Gastrocnemius medialis (tissue), 4 donors: ENCODE data around the gene TNNT1. TPM values are rescaled to one million over a fixed set of nuclear protein-coding genes. Genes with fewer than 3 reads are reported as not detected.

Experiments used
- ATAC-seq, 2 donors: fragments of 150-250 bp; one replicate each; pipeline ENCODE4 v1.9.1; 2016
- DNase-seq, 2 donors: peaks; one replicate each; pipeline ENCODE4 v3.0.0-alpha.2; 2019
- H3K27ac ChIP-seq, 4 donors: fragments of 200-600 bp; sonication (generic); 1 replicate in 1 of 4; 2 replicates in 3 of 4; pipeline ENCODE4 v1.5.1; 2016 to 2018; ENCODE audit warnings: mild to moderate bottlenecking in 2 of 4, moderate library complexity in 1 of 4
- H3K27me3 ChIP-seq, 3 donors: fragments of 200-600 bp; sonication (generic) in 2 of 3; 1 replicate in 1 of 3; 2 replicates in 2 of 3; pipeline versions ENCODE4 v1.5.1 to v1.6.0; 2016 to 2019; ENCODE audit warnings: mild to moderate bottlenecking in 1 of 3, moderate library complexity in 1 of 3
- H3K36me3 ChIP-seq, 2 donors: fragments of 200-600 bp; sonication (generic) in 1 of 2; one replicate each; pipeline ENCODE4 v1.5.1; 2017 to 2018
- H3K4me1 ChIP-seq, 2 donors: fragments of 200-600 bp; sonication (generic) in 1 of 2; one replicate each; pipeline ENCODE4 v1.5.1; 2016 to 2017; ENCODE audit warnings: mild to moderate bottlenecking in 2 of 2
- H3K4me3 ChIP-seq, 4 donors: fragments of 200-600 bp; sonication (generic) in 3 of 4; 1 replicate in 1 of 4; 2 replicates in 3 of 4; pipeline ENCODE4 v1.5.1; 2016 to 2019; ENCODE audit warnings: mild to moderate bottlenecking in 2 of 4
- H3K9me3 ChIP-seq, 3 donors: fragments of 200-600 bp; sonication (generic) in 2 of 3; 1 replicate in 1 of 3; 2 replicates in 2 of 3; pipeline ENCODE4 v1.5.1; 2016 to 2019
- POLR2A ChIP-seq, 2 donors: fragments of 450-650 bp; IDR thresholded peaks; one replicate each; pipeline ENCODE4 v1.6.1; 2017; ENCODE audit warnings: antibody characterized with exemption in 2 of 2, mild to moderate bottlenecking in 2 of 2, moderate library complexity in 2 of 2
- in situ Hi-C, 4 donors: fragments of 200-750 bp; cut with MboI; loops; one replicate each; pipeline versions ENCODE4 v1.15.0 to v1.8.0; 2017; ENCODE audit warnings: low sequenced_read_pairs in 4 of 4
- intact Hi-C: fragments of 100-400 bp; cut with DNase I; formaldehyde crosslinking; loops from one replicate; pipeline ENCODE4 v1.15.1; 2023; ENCODE audit warnings: low total_unique reads
- total RNA-seq, 4 donors: library from RNA; depleted of rRNA; stranded (reverse); fragments of >200 nt; gene quantifications; one replicate each; pipeline versions ENCODE4 v1.1.0 to v1.2.3, GENCODE V29; 2016
- TF ChIP-seq, protein P1 (sequence below), 5 experiments: fragments of 450-650 bp in 3 of 5; fragments of 200-600 bp in 2 of 5; sonication (generic) in 2 of 5; IDR thresholded peaks in 4 of 5; conservative IDR thresholded peaks in 1 of 5; 1 replicate in 4 of 5; 2 replicates in 1 of 5; pipeline ENCODE4 v1.5.1; 2016 to 2019; ENCODE audit warnings: antibody characterized with exemption in 5 of 5, mild to moderate bottlenecking in 3 of 5, moderate library complexity in 3 of 5

The TNNT1 gene
- total RNA-seq, 4 donors from 2014 or later = 2,342 to 9,166 (median 6,627) TPM

DNA sequence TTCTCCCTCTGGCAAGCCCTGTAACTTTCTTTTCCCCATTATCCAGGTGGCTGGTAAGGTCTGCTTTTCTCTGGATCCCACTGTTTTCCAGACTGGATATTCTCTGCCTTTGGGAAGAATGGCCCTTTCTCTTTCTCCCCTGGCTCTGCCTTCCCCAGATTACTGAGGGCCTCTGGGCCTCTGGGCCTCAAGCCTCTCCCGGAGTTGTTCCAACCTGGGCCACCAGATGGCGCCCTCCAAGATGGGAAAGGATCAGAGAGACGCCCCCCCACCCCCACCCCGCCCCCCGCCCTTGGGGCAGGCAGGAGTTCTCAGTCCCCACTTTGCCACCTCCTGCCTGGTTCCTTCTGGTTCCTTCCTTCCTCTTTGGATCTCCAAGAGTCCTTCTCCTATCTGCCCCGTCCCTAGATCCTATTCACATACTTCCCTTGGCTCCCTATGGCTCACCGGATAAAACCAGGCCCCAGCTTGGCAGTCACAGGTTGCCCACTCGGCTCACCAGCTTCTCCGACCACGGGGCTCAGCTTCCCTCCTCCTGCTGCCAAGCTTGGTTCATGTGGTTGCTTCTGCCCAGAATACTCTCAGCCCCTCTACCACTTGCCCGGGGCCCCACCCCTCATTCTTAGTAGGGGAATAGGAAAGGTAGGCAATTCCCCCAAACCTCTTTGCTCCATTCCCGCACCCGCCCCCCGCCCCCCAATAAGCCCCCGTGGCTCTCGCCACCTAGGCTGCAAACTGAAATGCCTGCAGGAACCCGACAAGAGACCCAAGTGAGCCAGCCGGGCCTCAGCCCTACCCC lies 60.3 kb downstream of the TNNT1 start:
- H3K27ac ChIP-seq = peak overlapping the region in 3 of 4 donors; percentile 16 to 33 (median 18)
- no peaks in the 10 kb centered on the region for H3K9me3 ChIP-seq
- TF ChIP-seq POLR2A (IDR thresholded peaks at IDR 0.05) = no peak
- TF ChIP-seq, protein P1, sequence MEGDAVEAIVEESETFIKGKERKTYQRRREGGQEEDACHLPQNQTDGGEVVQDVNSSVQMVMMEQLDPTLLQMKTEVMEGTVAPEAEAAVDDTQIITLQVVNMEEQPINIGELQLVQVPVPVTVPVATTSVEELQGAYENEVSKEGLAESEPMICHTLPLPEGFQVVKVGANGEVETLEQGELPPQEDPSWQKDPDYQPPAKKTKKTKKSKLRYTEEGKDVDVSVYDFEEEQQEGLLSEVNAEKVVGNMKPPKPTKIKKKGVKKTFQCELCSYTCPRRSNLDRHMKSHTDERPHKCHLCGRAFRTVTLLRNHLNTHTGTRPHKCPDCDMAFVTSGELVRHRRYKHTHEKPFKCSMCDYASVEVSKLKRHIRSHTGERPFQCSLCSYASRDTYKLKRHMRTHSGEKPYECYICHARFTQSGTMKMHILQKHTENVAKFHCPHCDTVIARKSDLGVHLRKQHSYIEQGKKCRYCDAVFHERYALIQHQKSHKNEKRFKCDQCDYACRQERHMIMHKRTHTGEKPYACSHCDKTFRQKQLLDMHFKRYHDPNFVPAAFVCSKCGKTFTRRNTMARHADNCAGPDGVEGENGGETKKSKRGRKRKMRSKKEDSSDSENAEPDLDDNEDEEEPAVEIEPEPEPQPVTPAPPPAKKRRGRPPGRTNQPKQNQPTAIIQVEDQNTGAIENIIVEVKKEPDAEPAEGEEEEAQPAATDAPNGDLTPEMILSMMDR (IDR thresholded peaks at IDR 0.05 in 4 of 5, conservative IDR thresholded peaks at IDR 0.05 in 1 of 5) = peak; percentile 18 to 89 (median 52)
- peaks cover 13 to 24% of the 10 kb centered on the region in 2 donors for H3K4me1 ChIP-seq
- no peak overlapping the region for H3K4me3 ChIP-seq
- peaks cover 36 to 39% (median 39%) of the 10 kb centered on the region in 3 donors for H3K27me3 ChIP-seq
- in situ Hi-C loops (loop anchor here in 1 of 4 donors (10.0 kb wide), 1 partner anchor 76 kb away; the partner anchor contains the start of gene DNAAF3), intact Hi-C loops (loop anchor here (1.0 to 2.0 kb wide), 2 partner anchors 28 to 72 kb away; partner anchors contain the start of gene PPP1R12C)
- peaks cover 0 to 24% of the 10 kb centered on the region in 2 donors for H3K36me3 ChIP-seq
- ATAC-seq (peak in 1 of 2 donors; percentile 29), DNase-seq (no peak)

DNA sequence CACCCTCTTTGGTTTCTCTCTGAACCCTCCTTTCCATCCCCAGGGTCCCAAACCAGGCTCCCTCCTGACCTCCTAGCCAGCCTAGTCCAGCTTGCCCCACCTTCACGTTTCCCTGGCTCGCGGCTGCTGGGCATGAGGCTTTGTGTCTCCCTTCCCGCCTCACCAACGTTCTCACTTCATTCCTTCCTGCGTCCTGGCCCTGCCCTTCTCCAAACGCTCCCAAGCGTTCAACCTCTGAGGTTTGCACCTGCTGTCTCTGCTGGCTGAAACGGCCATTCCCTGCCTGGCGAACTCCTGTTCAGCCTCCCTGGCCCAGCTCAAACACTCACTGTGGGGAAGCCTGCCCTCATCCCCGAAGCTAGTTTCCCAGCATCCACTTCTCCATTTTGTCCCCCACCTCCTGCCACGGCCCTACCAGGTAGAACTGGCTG lies 61.0 kb downstream of the TNNT1 start:
- in situ Hi-C loops (loop anchor here in 1 of 4 donors (10.0 kb wide), 1 partner anchor 77 kb away; the partner anchor contains the start of gene DNAAF3), intact Hi-C loops (loop anchor here (1.0 to 2.0 kb wide), 2 partner anchors 29 to 72 kb away; partner anchors contain the start of gene PPP1R12C)
- Histone ChIP-seq H3K27me3 (peaks cover 43 to 46% (median 45%) of the 10 kb centered on the region in 3 donors), H3K9me3 (no peaks in the 10 kb centered on the region), H3K27ac (peak overlapping the region in 3 of 4 donors; percentile 16 to 33 (median 18)), H3K4me3 (peak overlapping the region in 2 of 4 donors; percentile 41 to 52), H3K36me3 (peaks cover 0 to 24% of the 10 kb centered on the region in 2 donors), H3K4me1 (peaks cover 13 to 24% of the 10 kb centered on the region in 2 donors)
- DNase-seq (no peak), ATAC-seq (no peak)
- no peak for TF ChIP-seq POLR2A (IDR thresholded peaks at IDR 0.05)

DNA sequence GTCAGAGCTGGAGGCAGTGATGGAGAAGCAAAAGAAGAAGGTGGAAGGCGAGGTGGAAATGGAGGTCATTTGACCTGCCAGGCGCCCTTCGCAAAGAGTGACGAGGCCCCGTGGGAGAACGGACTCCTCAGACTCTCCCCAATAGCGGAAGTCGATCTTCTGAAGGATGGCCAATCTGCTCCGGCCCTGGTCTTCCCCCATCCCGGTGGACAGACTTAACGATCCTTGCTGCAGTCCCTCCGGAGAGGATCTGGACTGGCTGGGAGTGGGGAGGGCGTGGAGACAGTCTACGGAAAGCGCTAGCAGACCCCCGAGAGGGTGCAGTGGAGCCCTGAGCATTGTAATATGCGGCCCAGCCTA lies 61.5 kb downstream of the TNNT1 start:
- Histone ChIP-seq H3K4me1 (peaks cover 13 to 24% of the 10 kb centered on the region in 2 donors), H3K27me3 (peaks cover 48 to 51% (median 50%) of the 10 kb centered on the region in 3 donors), H3K4me3 (peak overlapping the region; percentile 41 to 60 (median 52)), H3K9me3 (no peaks in the 10 kb centered on the region), H3K36me3 (peaks cover 0 to 19% of the 10 kb centered on the region in 2 donors), H3K27ac (peak overlapping the region in 3 of 4 donors; percentile 16 to 47 (median 44))
- peak in 1 of 2 donors; percentile 26 for ATAC-seq
- in situ Hi-C loops = loop anchor here in 1 of 4 donors (10.0 kb wide), 1 partner anchor 77 kb away; the partner anchor contains the start of gene DNAAF3
- intact Hi-C loops = no loop called here
- no peak for DNase-seq
- no peak for TF ChIP-seq POLR2A (IDR thresholded peaks at IDR 0.05)
- TF ChIP-seq, protein P1 (IDR thresholded peaks at IDR 0.05 in 4 of 5, conservative IDR thresholded peaks at IDR 0.05 in 1 of 5) = no peak

DNA sequence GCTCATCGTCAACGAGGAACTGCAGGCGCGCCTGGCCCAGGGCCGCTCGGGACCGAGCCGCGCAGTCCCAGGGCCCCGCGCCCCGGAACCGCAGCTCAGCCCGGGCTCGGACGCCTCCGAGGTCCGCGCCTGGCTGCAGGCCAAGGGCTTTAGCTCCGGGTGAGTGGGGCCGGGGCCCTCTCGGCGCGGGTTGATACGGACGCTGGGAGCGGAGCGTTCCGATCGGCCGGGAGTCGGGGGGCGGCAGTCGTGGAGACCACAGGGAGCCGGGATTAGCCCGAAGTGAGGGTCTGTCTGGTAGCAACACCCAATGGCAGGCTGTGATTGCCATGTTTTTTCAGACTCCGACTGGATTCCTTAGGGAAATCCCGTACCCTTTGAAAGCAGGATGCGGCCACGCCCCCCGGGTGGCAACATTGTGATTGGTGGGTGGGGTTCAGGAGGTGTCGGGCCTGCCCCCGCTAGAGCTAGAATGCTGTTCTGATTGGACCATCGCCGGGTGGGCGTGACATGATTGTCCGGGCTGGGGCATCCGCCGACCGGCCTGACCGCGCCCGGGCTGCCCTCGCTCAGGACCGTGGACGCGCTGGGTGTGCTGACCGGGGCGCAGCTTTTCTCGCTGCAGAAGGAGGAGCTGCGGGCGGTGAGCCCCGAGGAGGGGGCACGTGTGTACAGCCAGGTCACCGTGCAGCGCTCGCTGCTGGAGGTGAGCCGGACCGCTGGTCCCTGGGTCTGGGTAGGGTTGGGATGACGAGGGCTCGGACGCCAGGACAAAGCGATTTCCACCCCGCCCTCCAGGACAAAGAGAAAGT lies 62.1 kb downstream of the TNNT1 start:
- DNase-seq (peak; percentile 73 to 81), ATAC-seq (peak; percentile 70 to 71)
- peak overlapping the region in 3 of 4 donors; percentile 16 to 47 (median 44) for H3K27ac ChIP-seq
- intact Hi-C loops = no loop called here
- peaks cover 54 to 57% (median 56%) of the 10 kb centered on the region in 3 donors for H3K27me3 ChIP-seq
- H3K4me3 ChIP-seq = peak overlapping the region; percentile 41 to 60 (median 52)
- in situ Hi-C loops = loop anchor here in 1 of 4 donors (10.0 kb wide), 1 partner anchor 78 kb away; the partner anchor contains the start of gene DNAAF3
- peaks cover 13 to 29% of the 10 kb centered on the region in 2 donors for H3K4me1 ChIP-seq
- TF ChIP-seq, protein P1 (IDR thresholded peaks at IDR 0.05 in 4 of 5, conservative IDR thresholded peaks at IDR 0.05 in 1 of 5) = no peak
- peak in 1 of 2 donors; percentile 7 for TF ChIP-seq POLR2A (IDR thresholded peaks at IDR 0.05)
- no peaks in the 10 kb centered on the region for H3K9me3 ChIP-seq
- peaks cover 0 to 15% of the 10 kb centered on the region in 2 donors for H3K36me3 ChIP-seq
